Stimulated activated naive CD4-positive, alpha-beta T cell treated with Interleukin-2 at 50 U/mL for 16 hours (primary cell): ENCODE results near the gene APOBEC3F.

Source experiments
- DNase-seq: peaks from one replicate; lab custom pipeline; 2025; lab: John Stamatoyannopoulos, UW

The APOBEC3F gene

GRCh38 chr22:39092111-39092862 lies 51.6 kb downstream of the APOBEC3F start:
- peak; percentile 29 for DNase-seq

GRCh38 chr22:39094717-39095389 lies 54.2 kb downstream of the APOBEC3F start:
- DNase-seq: no peak

- no peak for DNase-seq
These were observed 55.3 kb downstream of the APOBEC3F start for GRCh38 chr22:39095971-39096370.

GRCh38 chr22:39097098-39098020 lies 56.7 kb downstream of the APOBEC3F start, which contains the start of gene APOBEC3H:
Gene APOBEC3H, plus strand, starts transcription at chr22:39097244. Its CDS starts 3,035 bp downstream, at chr22:39100279.
- no peak for DNase-seq

GRCh38 chr22:39098026-39098425 lies 57.4 kb downstream of the APOBEC3F start:
- no peak for DNase-seq

GRCh38 chr22:39098576-39098975 lies 57.9 kb downstream of the APOBEC3F start:
- no peak for DNase-seq

GRCh38 chr22:39101226-39101625 lies 60.6 kb downstream of the APOBEC3F start:
- no peak for DNase-seq

- DNase-seq: no peak
These were observed 62.8 kb downstream of the APOBEC3F start for GRCh38 chr22:39103431-39103830.
